GM12865 (cell line): ENCODE measurements around the gene MAST2.

ENCODE experiments used
- DNase-seq: peaks from one replicate; pipeline ENCODE4 v3.0.0; 2010; ENCODE audit warnings: low read depth
- H3K4me3 ChIP-seq: 2 replicates; pipeline ENCODE4 v1.5.1; 2011; ENCODE audit warnings: mild to moderate bottlenecking, low read depth, low read length, control low read depth
- CTCF ChIP-seq: IDR thresholded peaks from 2 replicates; pipeline ENCODE4 v1.5.1; 2011; ENCODE audit warnings: low read length, control low read depth, low read depth, inconsistent platforms; ENCODE audit not compliant: insufficient read depth; ENCODE audit errors: missing control alignments

Gene MAST2

DNA sequence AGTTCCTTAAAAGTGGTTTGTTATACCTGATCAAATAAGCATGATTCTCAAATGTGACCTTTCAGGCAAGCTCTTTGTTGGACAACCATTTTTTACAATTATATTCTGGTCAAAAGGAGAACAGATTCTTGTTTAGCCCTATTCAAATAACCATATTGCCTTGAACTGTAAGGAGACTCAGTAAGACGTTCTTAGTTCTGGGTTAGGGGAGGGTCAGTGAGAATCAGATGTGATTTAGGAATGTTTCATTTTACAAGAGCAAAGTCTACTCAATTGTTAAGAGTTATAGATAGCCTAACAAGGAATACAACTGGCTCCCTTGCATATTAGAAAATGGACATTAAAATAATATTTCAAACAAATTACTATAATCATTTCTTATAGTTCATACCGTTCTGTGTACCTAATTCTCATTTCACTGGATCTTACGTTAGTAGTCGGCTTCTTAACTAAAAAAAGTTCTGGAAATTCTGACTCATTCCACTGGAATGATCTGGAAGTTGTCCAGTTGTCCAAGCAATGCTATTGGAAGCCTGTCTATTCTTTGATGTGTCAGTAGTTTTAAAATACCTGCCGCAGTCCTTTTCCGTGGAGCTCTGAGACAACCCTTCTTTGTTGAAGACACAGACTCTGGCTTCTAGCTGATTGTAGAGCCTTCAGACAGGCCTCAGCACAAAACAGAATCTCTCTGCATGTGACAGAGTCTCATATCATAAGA lies 88.8 kb downstream of the MAST2 start:
- TF ChIP-seq CTCF = no peak
- no peak for DNase-seq
- no peak overlapping the region for H3K4me3 ChIP-seq

- no peak overlapping the region for H3K4me3 ChIP-seq
- no peak for DNase-seq
- TF ChIP-seq CTCF = no peak
Measured at GRCh38 chr1:45894331-45894730, 90.9 kb downstream of the MAST2 start.

DNA sequence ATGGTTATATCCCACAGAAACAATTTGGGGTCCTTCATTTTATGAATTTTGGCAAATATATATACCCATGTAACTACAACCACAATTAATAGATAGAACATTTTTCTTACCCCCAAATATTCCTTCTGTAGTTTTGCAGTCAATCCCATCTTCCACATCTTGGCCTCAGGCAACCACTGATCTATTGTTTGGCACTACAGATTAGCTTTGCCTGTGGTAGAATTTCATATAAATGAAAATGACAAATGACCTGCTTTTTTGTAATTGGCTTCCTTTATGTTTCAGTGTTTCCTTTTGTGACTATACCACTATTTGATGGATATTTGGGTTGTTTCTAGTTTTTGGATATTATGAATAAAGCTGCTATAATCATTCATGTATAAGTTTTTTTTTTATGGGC lies 91.5 kb downstream of the MAST2 start:
- TF ChIP-seq CTCF = no peak
- no peak for DNase-seq
- H3K4me3 ChIP-seq = no peak overlapping the region

- H3K4me3 ChIP-seq = no peak overlapping the region
- no peak for TF ChIP-seq CTCF
- DNase-seq = no peak
Measured at GRCh38 chr1:45895406-45895805, 92.0 kb downstream of the MAST2 start.

GRCh38 chr1:45906883-45907282 lies 103.5 kb downstream of the MAST2 start:
- no peak for DNase-seq
- TF ChIP-seq CTCF = no peak
- H3K4me3 ChIP-seq = no peak overlapping the region

- no peak for TF ChIP-seq CTCF
- DNase-seq = no peak
- H3K4me3 ChIP-seq = no peak overlapping the region
Measured at GRCh38 chr1:45908611-45909140, 105.3 kb downstream of the MAST2 start.

DNA sequence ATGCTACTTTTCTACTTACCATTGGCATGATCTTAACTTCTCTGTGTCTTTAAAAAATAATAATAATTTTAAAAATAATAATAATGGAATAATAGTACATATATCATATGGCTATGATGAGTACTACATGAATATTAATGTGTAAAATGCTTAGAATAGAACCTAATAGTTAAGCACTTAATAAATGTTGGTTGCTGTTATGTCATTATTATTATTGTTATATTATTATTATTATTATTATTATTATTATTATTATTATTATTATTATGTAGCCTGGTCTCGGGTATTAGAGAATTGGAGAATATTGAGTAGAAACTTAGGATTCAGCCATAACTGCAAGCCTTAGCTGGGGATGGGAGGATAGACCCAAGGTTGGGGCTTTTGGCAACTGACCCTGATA lies 108.2 kb downstream of the MAST2 start:
- no peak overlapping the region for H3K4me3 ChIP-seq
- DNase-seq = no peak
- no peak for TF ChIP-seq CTCF
